Tibial nerve (tissue), 4 donors: Measurements from ENCODE around the gene CEP19.

Source experiments
- CTCF ChIP-seq, 5 experiments: fragments of 200-600 bp in 3 of 5; fragments of 450-650 bp in 2 of 5; sonication (generic) in 3 of 5; IDR thresholded peaks; one replicate each; pipeline ENCODE4 v1.5.1; 2016 to 2019; ENCODE audit warnings: antibody characterized with exemption in 5 of 5, mild to moderate bottlenecking in 3 of 5, moderate library complexity in 2 of 5
- EP300 ChIP-seq, 2 donors: sonication (generic); formaldehyde crosslinking; IDR thresholded peaks; one replicate each; pipeline ENCODE4 v1.6.1; 2017; ENCODE audit warnings: antibody characterized with exemption in 2 of 2, mild to moderate bottlenecking in 1 of 2

- TF ChIP-seq EP300 (IDR thresholded peaks at IDR 0.05) (no peak), CTCF (IDR thresholded peaks at IDR 0.05) (no peak)
These were observed 5.3 kb downstream of the CEP19 start for GRCh38 chr3:196706731-196707130.
